Astrocyte (in vitro differentiated cells and primary cell): ENCODE data around the gene C1QL1. TPM values are rescaled to one million over a fixed set of nuclear protein-coding genes. Genes with fewer than 3 reads are reported as not detected.

Experiments used
- DNase-seq: peaks from one replicate; pipeline ENCODE4 v3.0.0-alpha.2; 2010; ENCODE audit warnings: low read depth
- FAIRE-seq: peaks from 2 replicates; lab custom pipeline; 2011; peaks lifted over from hg19 to GRCh38; lab: Jason Lieb, UNC
- H2AFZ ChIP-seq: 2 replicates; pipeline ENCODE4 v1.6.0; 2012; ENCODE audit warnings: low read depth, low read length, inconsistent platforms
- H3K27ac ChIP-seq: 2 replicates; pipeline ENCODE4 v1.5.1; 2011; ENCODE audit warnings: low read depth, low read length, inconsistent platforms
- H3K27me3 ChIP-seq: 2 replicates; pipeline ENCODE4 v1.6.0; 2011; ENCODE audit warnings: low read length, inconsistent platforms; ENCODE audit not compliant: insufficient read depth
- H3K36me3 ChIP-seq: 2 replicates; pipeline ENCODE4 v1.5.1; 2011; ENCODE audit warnings: low read length, inconsistent platforms; ENCODE audit not compliant: insufficient read depth
- H3K4me1 ChIP-seq: 2 replicates; pipeline ENCODE4 v1.5.1; 2011; ENCODE audit warnings: low read length, inconsistent platforms; ENCODE audit not compliant: insufficient read depth
- H3K4me2 ChIP-seq: 2 replicates; pipeline ENCODE4 v1.6.0; 2012; ENCODE audit warnings: low read length, inconsistent platforms
- H3K4me3 ChIP-seq: 2 replicates; pipeline ENCODE4 v1.5.1; 2011; ENCODE audit warnings: low read depth, mild to moderate bottlenecking, low read length, inconsistent platforms; ENCODE audit not compliant: insufficient read depth
- H3K79me2 ChIP-seq: 2 replicates; pipeline ENCODE4 v1.6.0; 2012; ENCODE audit warnings: mild to moderate bottlenecking, low read length, inconsistent platforms; ENCODE audit not compliant: insufficient read depth
- H3K9ac ChIP-seq: 2 replicates; pipeline ENCODE4 v1.6.0; 2012; ENCODE audit warnings: mild to moderate bottlenecking, low read length, inconsistent platforms
- H3K9me3 ChIP-seq: 2 replicates; pipeline ENCODE4 v1.5.1; 2012; ENCODE audit warnings: low read depth, mild to moderate bottlenecking, low read length, inconsistent platforms; ENCODE audit not compliant: insufficient read depth
- H4K20me1 ChIP-seq: 2 replicates; pipeline ENCODE4 v1.6.0; 2012; ENCODE audit warnings: low read length, inconsistent platforms; ENCODE audit not compliant: insufficient read depth
- H3K27ac Mint-ChIP-seq: one replicate; pipeline ENCODE4 v1.8.0; 2021; ENCODE audit warnings: mild to moderate bottlenecking, mixed read lengths; ENCODE audit not compliant: unreplicated experiment
- H3K27me3 Mint-ChIP-seq: one replicate; pipeline ENCODE4 v1.8.0; 2021; ENCODE audit warnings: low read depth, mixed read lengths; ENCODE audit not compliant: unreplicated experiment
- H3K36me3 Mint-ChIP-seq: one replicate; pipeline ENCODE4 v1.8.0; 2021; ENCODE audit warnings: low read depth, mixed read lengths; ENCODE audit not compliant: unreplicated experiment
- H3K4me1 Mint-ChIP-seq: one replicate; pipeline ENCODE4 v1.8.0; 2021; ENCODE audit warnings: low read depth, mixed read lengths; ENCODE audit not compliant: unreplicated experiment
- H3K4me3 Mint-ChIP-seq: one replicate; pipeline ENCODE4 v1.8.0; 2021; ENCODE audit warnings: mild to moderate bottlenecking, moderate library complexity, mixed read lengths; ENCODE audit not compliant: unreplicated experiment
- H3K9me3 Mint-ChIP-seq: one replicate; pipeline ENCODE4 v1.8.0; 2021; ENCODE audit warnings: mild to moderate bottlenecking, mixed read lengths; ENCODE audit not compliant: unreplicated experiment
- CTCF ChIP-seq: IDR thresholded peaks from 2 replicates; pipeline ENCODE4 v1.5.1; 2011; ENCODE audit warnings: low read depth, mild to moderate bottlenecking, inconsistent platforms, low read length, moderate library complexity; ENCODE audit not compliant: insufficient read depth
- EZH2 ChIP-seq: IDR thresholded peaks from 2 replicates; pipeline ENCODE4 v1.6.1; 2012; ENCODE audit warnings: mild to moderate bottlenecking, low read length, inconsistent platforms; ENCODE audit not compliant: insufficient read depth
- total RNA-seq: library from RNA; stranded (reverse); gene quantifications from 2 replicates; pipeline ENCODE4 v1.2.1, GENCODE V29; 2021

C1QL1 gene
- total RNA-seq, 1 donor from 2014 or later = not detected

GRCh38 chr17:44977814-44978550 lies 9.9 kb upstream of the C1QL1 start:
- Mint-ChIP-seq H3K4me3 (no peak overlapping the region), H3K9me3 (no peaks in the 10 kb centered on the region), H3K27me3 (peaks cover 49% of the 10 kb centered on the region), H3K36me3 (no peaks in the 10 kb centered on the region), H3K4me1 (peaks cover under 1% of the 10 kb centered on the region), H3K27ac (no peak overlapping the region)
- Histone ChIP-seq H3K4me3 (no peak overlapping the region), H3K9me3 (no peaks in the 10 kb centered on the region), H3K4me1 (peaks cover 10% of the 10 kb centered on the region), H3K27me3 (peaks cover 10% of the 10 kb centered on the region), H2AFZ (no peak overlapping the region), H3K79me2 (no peaks in the 10 kb centered on the region), H3K4me2 (no peak overlapping the region), H3K36me3 (no peaks in the 10 kb centered on the region), H4K20me1 (no peaks in the 10 kb centered on the region), H3K9ac (no peak overlapping the region), H3K27ac (no peak overlapping the region)
- TF ChIP-seq CTCF = no peak
- TF ChIP-seq EZH2 = no peak
- no peak for FAIRE-seq
- DNase-seq = no peak

DNA sequence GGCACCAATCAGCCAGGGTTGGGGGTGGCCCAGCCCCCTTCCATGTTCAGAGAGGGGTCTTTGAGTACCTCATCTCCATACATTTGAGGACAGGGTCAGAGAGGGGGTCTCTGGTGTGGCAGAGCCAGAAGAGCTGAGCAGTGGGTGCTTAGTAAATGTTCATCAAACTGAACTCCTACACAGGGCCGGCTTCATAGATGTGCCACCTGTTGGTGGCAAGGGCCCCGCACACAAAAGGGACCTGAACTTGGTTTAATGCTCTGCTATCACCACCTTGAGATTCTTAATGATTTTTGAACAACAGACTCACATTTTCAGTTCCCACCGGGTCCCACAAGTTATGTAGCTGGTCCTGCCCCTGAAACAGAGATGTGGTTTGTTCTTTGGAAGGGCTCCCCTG lies 9.0 kb upstream of the C1QL1 start:
- peaks cover 49% of the 10 kb centered on the region for H3K27me3 Mint-ChIP-seq
- FAIRE-seq = no peak
- no peaks in the 10 kb centered on the region for H3K9me3 Mint-ChIP-seq

More for the DNA sequence above, 9.0 kb upstream of the C1QL1 start:
- Mint-ChIP-seq H3K36me3 (no peaks in the 10 kb centered on the region), H3K4me3 (no peak overlapping the region), H3K4me1 (peaks cover 8% of the 10 kb centered on the region), H3K27ac (no peak overlapping the region)
- peaks cover 10% of the 10 kb centered on the region for H3K27me3 ChIP-seq
- no peak overlapping the region for H3K4me3 ChIP-seq
- no peaks in the 10 kb centered on the region for H4K20me1 ChIP-seq
- peaks cover 19% of the 10 kb centered on the region for H3K4me1 ChIP-seq
- no peak for DNase-seq
- no peaks in the 10 kb centered on the region for H3K9me3 ChIP-seq
- H3K36me3 ChIP-seq = no peaks in the 10 kb centered on the region
- no peak overlapping the region for H3K27ac ChIP-seq
- no peaks in the 10 kb centered on the region for H3K79me2 ChIP-seq
- TF ChIP-seq EZH2 (no peak), CTCF (no peak)
- H3K4me2 ChIP-seq = no peak overlapping the region
- no peak overlapping the region for H2AFZ ChIP-seq
- H3K9ac ChIP-seq = no peak overlapping the region
